COLO668 (cell line): Measurements from ENCODE around the gene SIAH3.

Experiments used
- DNase-seq: peaks from one replicate; lab custom pipeline; 2025; ENCODE audit not compliant: unreplicated experiment; lab: John Stamatoyannopoulos, UW

The SIAH3 gene

GRCh38 chr13:45825387-45825650 is 26.2 kb downstream of the SIAH3 start:
- no peak for DNase-seq

- DNase-seq = no peak
Observed at GRCh38 chr13:45823583-45823982, 28.0 kb downstream of the SIAH3 start.

GRCh38 chr13:45821811-45822210 is 29.7 kb downstream of the SIAH3 start:
- no peak for DNase-seq

GRCh38 chr13:45820106-45820838 is 31.3 kb downstream of the SIAH3 start:
- no peak for DNase-seq

- no peak for DNase-seq
Observed at GRCh38 chr13:45817833-45818232, 33.7 kb downstream of the SIAH3 start.

- no peak for DNase-seq
Observed at GRCh38 chr13:45816427-45816826, 35.1 kb downstream of the SIAH3 start.

GRCh38 chr13:45812695-45813372 is 38.7 kb downstream of the SIAH3 start:
- no peak for DNase-seq

GRCh38 chr13:45811891-45812694 is 39.5 kb downstream of the SIAH3 start:
- DNase-seq = no peak

- no peak for DNase-seq
Observed at GRCh38 chr13:45809801-45810394, 41.7 kb downstream of the SIAH3 start.

GRCh38 chr13:45808925-45809324 is 42.6 kb downstream of the SIAH3 start:
- no peak for DNase-seq

GRCh38 chr13:45807520-45808099 is 43.9 kb downstream of the SIAH3 start:
- DNase-seq = peak; percentile 62

GRCh38 chr13:45800485-45800884 is 51.1 kb downstream of the SIAH3 start:
- no peak for DNase-seq

- DNase-seq = no peak
Observed at GRCh38 chr13:45799451-45799850, 52.1 kb downstream of the SIAH3 start.

GRCh38 chr13:45798851-45799250 is 52.7 kb downstream of the SIAH3 start:
- DNase-seq = no peak

GRCh38 chr13:45796426-45797235 is 54.9 kb downstream of the SIAH3 start:
- DNase-seq = no peak

- no peak for DNase-seq
Observed at GRCh38 chr13:45792827-45793303, 58.7 kb downstream of the SIAH3 start.

GRCh38 chr13:45788011-45788410 is 63.5 kb downstream of the SIAH3 start:
- no peak for DNase-seq

GRCh38 chr13:45787346-45787745 is 64.2 kb downstream of the SIAH3 start:
- DNase-seq = no peak

GRCh38 chr13:45786293-45786920 is 65.1 kb downstream of the SIAH3 start:
- no peak for DNase-seq
